C4-2B (cell line): ENCODE data around the gene LIPM.

Source experiments
- H3K27ac ChIP-seq: fragments of 450-650 bp; 2 replicates; pipeline ENCODE4 v1.5.1; 2017
- CTCF ChIP-seq: fragments of 450-650 bp; conservative IDR thresholded peaks from 2 replicates; pipeline ENCODE4 v1.5.1; 2017; ENCODE audit warnings: mild to moderate bottlenecking
- ZFX ChIP-seq: fragments of 450-650 bp; IDR thresholded peaks from 2 replicates; pipeline ENCODE4 v1.6.1; 2017

Gene LIPM

GRCh38 chr10:88850712-88851111, 48.2 kb downstream of the LIPM start:
- TF ChIP-seq ZFX, result no peak
- no peak for TF ChIP-seq CTCF
- no peak overlapping the region for H3K27ac ChIP-seq

GRCh38 chr10:88851706-88852105, 49.2 kb downstream of the LIPM start, which contains the start of gene ANKRD22:
Gene ANKRD22, minus strand, starts transcription at chr10:88851844. Its CDS starts 237 bp downstream, at chr10:88851607.
- peak within 1 kb of the TSS; percentile 26; the same call in 1 of the 2 replicates for H3K27ac ChIP-seq
- TF ChIP-seq CTCF (no peak), ZFX (no peak)

- H3K27ac ChIP-seq, result peak overlapping the region; percentile 16; the same call in 1 of the 2 replicates
- no peak for TF ChIP-seq CTCF
- no peak for TF ChIP-seq ZFX
Measured at GRCh38 chr10:88852327-88852726, 49.8 kb downstream of the LIPM start.

- no peak overlapping the region for H3K27ac ChIP-seq
- no peak for TF ChIP-seq CTCF
- no peak for TF ChIP-seq ZFX
Measured at GRCh38 chr10:88853155-88853881, 50.8 kb downstream of the LIPM start.

GRCh38 chr10:88854684-88855083, 52.2 kb downstream of the LIPM start:
- TF ChIP-seq ZFX (no peak), CTCF (no peak)
- no peak overlapping the region for H3K27ac ChIP-seq

- H3K27ac ChIP-seq, result no peak overlapping the region
- TF ChIP-seq CTCF (no peak), ZFX (no peak)
Measured at GRCh38 chr10:88857831-88858230, 55.3 kb downstream of the LIPM start.

- H3K27ac ChIP-seq, result no peak overlapping the region
- TF ChIP-seq CTCF (no peak), ZFX (no peak)
Measured at GRCh38 chr10:88858491-88858890, 56.0 kb downstream of the LIPM start.
